ENCODE data around the gene PGBD5. TPM values are rescaled to one million over a fixed set of nuclear protein-coding genes. Genes with fewer than 3 reads are reported as not detected.

Gene PGBD5
- total RNA-seq, 2 experiments from 2014 or later: not detected

- H3K4me1 Mint-ChIP-seq (ENCODE audit: low read depth): no peaks in the 10 kb centered on the region
- peaks cover 30% of the 10 kb centered on the region for H3K27me3 Mint-ChIP-seq (ENCODE audit: low read depth)
- CTCF ChIA-PET: no interaction called here
- no peak overlapping the region for H3K4me3 Mint-ChIP-seq
- no peak for DNase-seq
- no peaks in the 10 kb centered on the region for H3K9me3 Mint-ChIP-seq
- intact Hi-C loops (cut with micrococcal nuclease): no loop called here
- H3K27ac Mint-ChIP-seq: no peak overlapping the region
- H3K36me3 Mint-ChIP-seq (ENCODE audit: low read depth): no peaks in the 10 kb centered on the region
These were observed 25.0 kb downstream of the PGBD5 start for GRCh38 chr1:230401101-230401500.

DNA sequence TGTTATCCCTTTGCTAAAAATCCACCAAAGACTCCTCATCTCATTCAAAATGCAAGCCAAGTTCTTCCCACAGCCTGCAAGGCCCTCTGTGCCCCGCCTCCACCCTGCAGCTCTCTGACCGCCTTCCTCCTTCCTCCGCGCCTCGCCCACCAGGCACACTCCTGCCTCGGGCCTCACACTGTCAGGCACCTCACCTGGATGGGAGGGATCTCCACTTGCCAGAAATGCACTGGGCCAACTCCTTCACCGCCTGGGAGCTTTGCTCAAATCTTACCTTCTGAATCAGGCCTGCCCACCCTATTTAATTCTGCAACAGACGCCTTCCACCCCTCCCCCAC is 26.2 kb downstream of the PGBD5 start:
- no peaks in the 10 kb centered on the region for H3K4me1 Mint-ChIP-seq (ENCODE audit: low read depth)
- H3K4me3 Mint-ChIP-seq: no peak overlapping the region
- no peaks in the 10 kb centered on the region for H3K36me3 Mint-ChIP-seq (ENCODE audit: low read depth)
- DNase-seq: no peak
- CTCF ChIA-PET: no interaction called here
- no peak overlapping the region for H3K27ac Mint-ChIP-seq
- H3K27me3 Mint-ChIP-seq (ENCODE audit: low read depth): peaks cover 30% of the 10 kb centered on the region
- intact Hi-C loops (cut with micrococcal nuclease): no loop called here
- no peaks in the 10 kb centered on the region for H3K9me3 Mint-ChIP-seq

- no peak for DNase-seq
- no peak overlapping the region for H3K4me3 Mint-ChIP-seq
- H3K36me3 Mint-ChIP-seq (ENCODE audit: low read depth): no peaks in the 10 kb centered on the region
- H3K27me3 Mint-ChIP-seq (ENCODE audit: low read depth): peaks cover 30% of the 10 kb centered on the region
- no peak overlapping the region for H3K27ac Mint-ChIP-seq
- CTCF ChIA-PET: no interaction called here
- no peaks in the 10 kb centered on the region for H3K9me3 Mint-ChIP-seq
- no peaks in the 10 kb centered on the region for H3K4me1 Mint-ChIP-seq (ENCODE audit: low read depth)
- intact Hi-C loops (cut with micrococcal nuclease): no loop called here
These were observed 26.7 kb downstream of the PGBD5 start for GRCh38 chr1:230399321-230400006.

GRCh38 chr1:230398856-230399255 is 27.3 kb downstream of the PGBD5 start:
- CTCF ChIA-PET: no interaction called here
- Mint-ChIP-seq H3K27me3 (ENCODE audit: low read depth) (peaks cover 31% of the 10 kb centered on the region), H3K36me3 (ENCODE audit: low read depth) (no peaks in the 10 kb centered on the region), H3K9me3 (peaks cover 2% of the 10 kb centered on the region), H3K27ac (no peak overlapping the region), H3K4me3 (no peak overlapping the region), H3K4me1 (ENCODE audit: low read depth) (no peaks in the 10 kb centered on the region)
- intact Hi-C loops (cut with micrococcal nuclease): no loop called here
- no peak for DNase-seq

- CTCF ChIA-PET: no interaction called here
- H3K27ac Mint-ChIP-seq: no peak overlapping the region
- peaks cover 28% of the 10 kb centered on the region for H3K27me3 Mint-ChIP-seq (ENCODE audit: low read depth)
These were observed 29.2 kb downstream of the PGBD5 start for GRCh38 chr1:230396966-230397365.

GRCh38 chr1:230395932-230396331 is 30.2 kb downstream of the PGBD5 start:
- Mint-ChIP-seq H3K27ac (no peak overlapping the region), H3K27me3 (ENCODE audit: low read depth) (peaks cover 28% of the 10 kb centered on the region), H3K36me3 (ENCODE audit: low read depth) (no peaks in the 10 kb centered on the region), H3K4me1 (ENCODE audit: low read depth) (no peaks in the 10 kb centered on the region), H3K9me3 (peaks cover 3% of the 10 kb centered on the region), H3K4me3 (no peak overlapping the region)
- intact Hi-C loops (cut with micrococcal nuclease): no loop called here
- DNase-seq: no peak
- CTCF ChIA-PET: no interaction called here

More at GRCh38 chr1:230396966-230397365, 29.2 kb downstream of the PGBD5 start:
- no peaks in the 10 kb centered on the region for H3K36me3 Mint-ChIP-seq (ENCODE audit: low read depth)
- H3K4me1 Mint-ChIP-seq (ENCODE audit: low read depth): no peaks in the 10 kb centered on the region
- no peak overlapping the region for H3K4me3 Mint-ChIP-seq
- DNase-seq: no peak
- H3K9me3 Mint-ChIP-seq: peaks cover 3% of the 10 kb centered on the region
- intact Hi-C loops (cut with micrococcal nuclease): no loop called here

DNA sequence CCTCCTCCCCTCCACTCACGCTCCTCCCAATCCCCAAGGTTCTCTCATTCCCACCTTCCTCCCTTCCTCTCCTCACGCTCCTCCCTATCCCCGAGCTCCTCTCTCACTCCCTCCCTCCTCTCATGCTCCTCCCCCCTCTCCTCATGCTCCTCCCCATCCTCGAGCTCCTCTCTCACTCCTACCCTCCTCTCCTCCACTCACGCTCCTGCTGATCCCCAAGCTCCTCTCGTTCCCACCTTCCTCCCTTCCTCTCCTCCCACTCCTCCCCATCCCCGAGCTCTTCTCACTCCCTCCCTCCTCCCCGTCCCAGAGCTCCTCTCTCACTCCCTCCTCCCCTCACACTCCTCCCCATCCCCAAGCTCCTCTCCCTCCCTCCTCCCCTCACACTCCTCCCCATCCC is 31.4 kb downstream of the PGBD5 start:
- Mint-ChIP-seq H3K27me3 (ENCODE audit: low read depth) (peaks cover 31% of the 10 kb centered on the region), H3K27ac (no peak overlapping the region), H3K4me1 (ENCODE audit: low read depth) (no peaks in the 10 kb centered on the region), H3K36me3 (ENCODE audit: low read depth) (no peaks in the 10 kb centered on the region), H3K9me3 (peaks cover 3% of the 10 kb centered on the region), H3K4me3 (no peak overlapping the region)
- CTCF ChIA-PET: no interaction called here
- no peak for DNase-seq
- intact Hi-C loops (cut with micrococcal nuclease): no loop called here

GRCh38 chr1:230394134-230394533 is 32.0 kb downstream of the PGBD5 start:
- H3K27ac Mint-ChIP-seq: no peak overlapping the region
- no peak for DNase-seq
- H3K4me1 Mint-ChIP-seq (ENCODE audit: low read depth): no peaks in the 10 kb centered on the region
- intact Hi-C loops (cut with micrococcal nuclease): no loop called here
- H3K27me3 Mint-ChIP-seq (ENCODE audit: low read depth): peaks cover 27% of the 10 kb centered on the region
- peaks cover 3% of the 10 kb centered on the region for H3K9me3 Mint-ChIP-seq
- no peak overlapping the region for H3K4me3 Mint-ChIP-seq
- CTCF ChIA-PET: no interaction called here
- no peaks in the 10 kb centered on the region for H3K36me3 Mint-ChIP-seq (ENCODE audit: low read depth)

- Mint-ChIP-seq H3K27me3 (ENCODE audit: low read depth) (peaks cover 27% of the 10 kb centered on the region), H3K9me3 (peaks cover 3% of the 10 kb centered on the region), H3K27ac (no peak overlapping the region), H3K4me1 (ENCODE audit: low read depth) (no peaks in the 10 kb centered on the region), H3K36me3 (ENCODE audit: low read depth) (no peaks in the 10 kb centered on the region), H3K4me3 (no peak overlapping the region)
- no peak for DNase-seq
- intact Hi-C loops (cut with micrococcal nuclease): no loop called here
- CTCF ChIA-PET: no interaction called here
These were observed 32.4 kb downstream of the PGBD5 start for GRCh38 chr1:230393722-230394121.

- H3K27me3 Mint-ChIP-seq (ENCODE audit: low read depth): peaks cover 23% of the 10 kb centered on the region
- CTCF ChIA-PET: no interaction called here
These were observed 33.1 kb downstream of the PGBD5 start for GRCh38 chr1:230392920-230393521.

DNA sequence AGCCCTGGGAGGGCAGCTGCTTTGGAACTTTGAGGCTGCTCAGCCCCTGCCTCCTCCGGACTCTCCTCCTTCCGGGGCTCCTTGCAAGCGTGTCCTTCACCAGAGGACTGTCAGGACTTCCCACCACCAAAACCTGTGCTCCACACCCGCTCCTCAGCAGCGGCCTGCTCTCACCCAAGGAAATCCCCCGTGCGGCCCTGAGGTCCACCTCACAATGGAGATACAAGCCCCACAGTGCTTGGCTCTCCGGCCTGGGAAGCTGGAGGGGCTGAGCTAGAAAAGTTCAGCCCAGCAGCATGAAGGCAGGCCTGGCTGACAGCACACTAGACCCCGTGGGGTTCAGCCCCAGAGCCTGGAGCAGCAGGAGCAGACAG is 33.6 kb downstream of the PGBD5 start:
- H3K4me1 Mint-ChIP-seq (ENCODE audit: low read depth): no peaks in the 10 kb centered on the region
- no peak for DNase-seq
- peaks cover 3% of the 10 kb centered on the region for H3K9me3 Mint-ChIP-seq
- intact Hi-C loops (cut with micrococcal nuclease): no loop called here
- H3K4me3 Mint-ChIP-seq: no peak overlapping the region
- no peaks in the 10 kb centered on the region for H3K36me3 Mint-ChIP-seq (ENCODE audit: low read depth)
- CTCF ChIA-PET: no interaction called here
- peaks cover 23% of the 10 kb centered on the region for H3K27me3 Mint-ChIP-seq (ENCODE audit: low read depth)
- no peak overlapping the region for H3K27ac Mint-ChIP-seq

More at GRCh38 chr1:230392920-230393521, 33.1 kb downstream of the PGBD5 start:
- intact Hi-C loops (cut with micrococcal nuclease): no loop called here
- Mint-ChIP-seq H3K4me3 (no peak overlapping the region), H3K27ac (no peak overlapping the region), H3K9me3 (peaks cover 3% of the 10 kb centered on the region), H3K4me1 (ENCODE audit: low read depth) (no peaks in the 10 kb centered on the region), H3K36me3 (ENCODE audit: low read depth) (no peaks in the 10 kb centered on the region)
- no peak for DNase-seq

DNA sequence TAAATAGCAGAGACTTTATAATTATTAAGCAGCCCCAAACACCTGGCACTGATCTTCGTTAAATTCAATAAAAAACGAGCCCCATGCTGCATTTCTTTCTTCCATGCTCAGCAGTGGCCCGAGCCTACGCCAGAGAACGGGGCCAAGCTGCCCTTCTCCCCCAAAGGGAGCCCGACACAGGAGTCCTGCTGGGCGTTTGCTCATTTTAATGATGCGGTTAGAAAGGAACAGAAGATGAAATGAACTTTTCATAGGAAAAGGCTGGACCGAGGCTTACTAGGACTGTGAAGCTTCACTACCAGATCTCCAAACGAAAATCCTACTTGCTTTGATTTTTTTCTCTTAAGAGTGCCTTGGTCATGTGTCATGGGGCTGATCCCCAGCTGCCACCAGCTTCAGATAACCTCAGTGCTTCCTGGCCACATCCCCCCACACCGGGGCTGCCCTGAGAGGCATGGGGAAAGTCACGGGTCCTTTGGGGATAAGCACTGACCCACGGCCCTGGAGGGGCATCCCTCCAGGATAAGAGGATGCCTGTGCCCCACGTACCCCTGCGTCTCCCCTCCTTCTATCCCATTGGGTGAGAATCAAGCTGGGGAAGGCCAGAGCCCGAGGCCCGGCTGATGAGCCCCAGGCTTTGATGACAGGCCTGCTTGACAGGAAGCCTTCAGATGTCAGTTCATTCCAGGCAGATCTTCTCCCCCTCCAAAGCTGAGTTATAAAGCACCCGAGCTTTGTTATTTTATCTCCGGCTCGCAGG is 34.2 kb downstream of the PGBD5 start:
- DNase-seq: no peak
- Mint-ChIP-seq H3K27me3 (ENCODE audit: low read depth) (peaks cover 19% of the 10 kb centered on the region), H3K9me3 (peaks cover 3% of the 10 kb centered on the region), H3K4me3 (no peak overlapping the region), H3K36me3 (ENCODE audit: low read depth) (no peaks in the 10 kb centered on the region), H3K4me1 (ENCODE audit: low read depth) (no peaks in the 10 kb centered on the region), H3K27ac (no peak overlapping the region)
- intact Hi-C loops (cut with micrococcal nuclease): no loop called here
- CTCF ChIA-PET: interaction anchor here (0.6 kb wide), 1 partner anchor 69 kb away, joined by 3 read pairs; no protein-coding TSS in a partner anchor

DNA sequence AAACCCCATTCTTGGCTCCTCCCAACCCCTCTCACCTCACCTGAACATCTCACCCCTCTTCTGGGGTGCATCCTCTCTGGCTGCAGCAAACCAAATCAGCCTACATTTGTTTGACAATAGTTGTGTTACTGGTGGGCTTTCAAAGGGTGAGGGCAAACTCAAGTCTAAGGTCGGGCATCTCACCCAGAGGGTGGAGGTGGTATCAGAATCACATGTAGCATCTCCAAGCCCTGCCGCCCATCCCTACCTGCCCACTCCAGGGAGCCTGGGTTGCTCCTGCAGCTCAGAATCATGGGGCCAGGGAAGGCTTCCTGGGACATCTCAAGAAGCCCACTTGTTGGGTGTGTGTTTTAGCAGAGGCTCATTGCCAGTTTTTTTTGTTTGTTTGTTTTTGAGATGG is 35.8 kb downstream of the PGBD5 start:
- no peak overlapping the region for H3K4me3 Mint-ChIP-seq
- no peak overlapping the region for H3K27ac Mint-ChIP-seq
- peaks cover 12% of the 10 kb centered on the region for H3K27me3 Mint-ChIP-seq (ENCODE audit: low read depth)
- intact Hi-C loops (cut with micrococcal nuclease): no loop called here
- peaks cover 3% of the 10 kb centered on the region for H3K9me3 Mint-ChIP-seq
- no peak for DNase-seq
- H3K36me3 Mint-ChIP-seq (ENCODE audit: low read depth): no peaks in the 10 kb centered on the region
- H3K4me1 Mint-ChIP-seq (ENCODE audit: low read depth): no peaks in the 10 kb centered on the region
- CTCF ChIA-PET: no interaction called here

Measured in activated naive CD4-positive, alpha-beta T cell treated with anti-CD3 and anti-CD28 coated beads for 36 hours (primary cell).